ENCODE data around the gene BMPR1B.
A peak's percentile ranks its signal among the peaks of the same experiment; 100 is the strongest.
"Not testable (repeated sequence)": the region's sequence is repeated elsewhere in the genome, so short reads cannot be mapped to it uniquely, and the experiment has no call there.

The BMPR1B gene

DNA sequence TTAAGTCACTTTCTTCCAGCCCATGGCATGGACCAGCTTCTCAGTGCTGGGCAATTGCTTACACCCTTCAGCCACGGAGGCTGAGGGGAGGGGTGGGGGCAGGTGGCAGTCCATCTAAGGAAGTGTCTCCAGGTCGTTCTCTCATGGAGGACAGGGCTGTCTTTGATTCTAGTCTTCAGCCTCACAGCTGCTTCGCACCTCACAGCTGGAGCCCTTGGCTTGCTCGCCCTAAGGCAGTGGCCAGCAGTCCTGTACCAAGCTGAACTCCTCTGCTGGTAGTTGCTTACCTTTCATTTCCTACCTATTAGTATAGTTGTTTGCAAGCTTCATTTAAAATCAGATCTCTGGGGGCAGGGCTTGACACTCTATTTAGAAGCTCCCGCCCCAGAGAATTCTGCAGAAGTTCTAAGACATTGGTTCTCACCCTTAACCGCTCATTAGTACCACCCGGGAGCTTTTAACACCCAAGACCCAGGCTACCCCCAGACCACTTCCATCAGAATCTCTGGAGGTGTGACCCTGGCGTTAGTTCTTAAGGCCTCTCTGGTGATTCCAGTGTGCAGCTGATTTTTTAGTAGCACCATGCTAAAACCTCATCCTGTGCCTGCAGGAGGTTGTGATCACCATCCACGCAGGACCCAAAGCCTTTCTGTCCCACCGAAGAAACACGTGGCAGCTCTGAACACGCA, 404.2 kb downstream of the BMPR1B start:
- DNase-seq (ENCODE audit: low spot score), result no peak
- Histone ChIP-seq H3K4me3 (no peak overlapping the region), H3K27ac (no peak overlapping the region)
- TF ChIP-seq, protein P1, sequence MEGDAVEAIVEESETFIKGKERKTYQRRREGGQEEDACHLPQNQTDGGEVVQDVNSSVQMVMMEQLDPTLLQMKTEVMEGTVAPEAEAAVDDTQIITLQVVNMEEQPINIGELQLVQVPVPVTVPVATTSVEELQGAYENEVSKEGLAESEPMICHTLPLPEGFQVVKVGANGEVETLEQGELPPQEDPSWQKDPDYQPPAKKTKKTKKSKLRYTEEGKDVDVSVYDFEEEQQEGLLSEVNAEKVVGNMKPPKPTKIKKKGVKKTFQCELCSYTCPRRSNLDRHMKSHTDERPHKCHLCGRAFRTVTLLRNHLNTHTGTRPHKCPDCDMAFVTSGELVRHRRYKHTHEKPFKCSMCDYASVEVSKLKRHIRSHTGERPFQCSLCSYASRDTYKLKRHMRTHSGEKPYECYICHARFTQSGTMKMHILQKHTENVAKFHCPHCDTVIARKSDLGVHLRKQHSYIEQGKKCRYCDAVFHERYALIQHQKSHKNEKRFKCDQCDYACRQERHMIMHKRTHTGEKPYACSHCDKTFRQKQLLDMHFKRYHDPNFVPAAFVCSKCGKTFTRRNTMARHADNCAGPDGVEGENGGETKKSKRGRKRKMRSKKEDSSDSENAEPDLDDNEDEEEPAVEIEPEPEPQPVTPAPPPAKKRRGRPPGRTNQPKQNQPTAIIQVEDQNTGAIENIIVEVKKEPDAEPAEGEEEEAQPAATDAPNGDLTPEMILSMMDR (IDR thresholded peaks at IDR 0.05), result no peak

DNA sequence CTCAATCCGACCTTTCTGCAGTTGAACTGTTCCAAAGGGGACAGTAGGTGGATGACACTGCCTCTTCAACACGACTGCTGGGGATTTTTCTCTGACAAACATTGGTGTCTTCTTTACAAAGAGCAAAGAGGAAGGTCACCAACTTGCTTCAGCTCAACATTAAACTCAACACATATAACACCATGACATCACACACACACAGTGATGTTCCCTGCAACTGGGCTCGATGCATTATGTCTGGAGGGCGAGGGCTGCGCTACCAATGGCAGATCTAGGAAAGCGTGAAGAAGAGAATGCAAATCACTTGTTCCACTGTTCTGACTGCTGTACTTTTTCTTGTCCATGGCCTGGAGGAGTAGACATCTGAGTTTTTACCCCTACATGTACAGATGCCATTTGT, 405.1 kb downstream of the BMPR1B start:
- no peak overlapping the region for H3K27ac ChIP-seq
- TF ChIP-seq, protein P1 (IDR thresholded peaks at IDR 0.05), result no peak
- no peak for DNase-seq (ENCODE audit: low spot score)

DNA sequence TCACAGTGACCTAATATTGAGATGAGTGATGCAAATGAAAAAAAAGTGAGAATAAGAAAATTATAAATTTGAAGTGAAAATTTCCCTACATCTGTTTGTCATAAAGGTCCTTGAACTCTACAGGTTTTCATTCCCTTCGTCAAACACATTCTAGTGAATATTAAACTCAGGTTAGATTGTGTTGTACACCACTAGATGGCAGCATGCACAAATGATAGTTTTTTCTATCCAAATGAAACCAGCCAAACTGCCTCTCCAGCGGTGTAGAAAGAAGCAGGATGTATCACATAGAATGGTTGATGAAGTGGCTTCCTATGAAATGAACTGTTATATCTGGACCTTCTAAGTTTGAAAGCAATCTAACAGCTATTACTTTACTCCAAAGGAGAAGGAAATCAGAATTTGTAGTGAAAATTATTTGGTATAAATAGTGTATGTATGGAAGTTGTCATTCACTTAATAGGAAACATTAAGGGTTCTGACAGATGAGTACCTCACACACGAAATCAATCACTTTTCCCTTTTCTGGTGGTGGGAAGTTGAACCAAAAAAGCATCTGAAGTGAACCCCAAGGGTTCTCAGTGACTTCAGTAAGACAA, 408.3 kb downstream of the BMPR1B start:
- Histone ChIP-seq H3K27ac (no peak overlapping the region), H3K4me3 (no peak overlapping the region)
- TF ChIP-seq, protein P1 (IDR thresholded peaks at IDR 0.05), result peak; percentile 47
- no peak for DNase-seq (ENCODE audit: low spot score)

More for the DNA sequence above, 405.1 kb downstream of the BMPR1B start:
- H3K4me3 ChIP-seq, result no peak overlapping the region

DNA sequence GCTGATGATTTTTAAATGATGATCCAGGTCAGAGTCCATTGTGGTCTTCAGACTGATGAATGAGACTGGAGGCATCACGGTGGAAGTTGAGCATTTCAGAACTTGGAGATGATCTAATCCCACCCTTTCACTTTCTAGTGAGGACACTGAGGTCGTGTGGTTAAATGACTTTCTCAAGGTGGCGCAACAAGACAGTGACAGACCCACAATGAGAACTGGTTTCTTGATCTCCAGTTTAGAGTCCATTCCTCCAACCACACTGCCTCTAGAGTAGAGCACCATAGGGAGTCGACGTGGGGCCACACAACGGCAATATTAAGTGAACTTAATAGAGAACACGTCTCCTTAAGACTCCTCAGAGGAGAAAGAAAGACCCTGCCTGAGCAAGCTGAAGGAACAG, 410.1 kb downstream of the BMPR1B start:
- no peak for DNase-seq (ENCODE audit: low spot score)
- H3K4me3 ChIP-seq, result no peak overlapping the region
- TF ChIP-seq, protein P1 (IDR thresholded peaks at IDR 0.05), result no peak
- no peak overlapping the region for H3K27ac ChIP-seq

DNA sequence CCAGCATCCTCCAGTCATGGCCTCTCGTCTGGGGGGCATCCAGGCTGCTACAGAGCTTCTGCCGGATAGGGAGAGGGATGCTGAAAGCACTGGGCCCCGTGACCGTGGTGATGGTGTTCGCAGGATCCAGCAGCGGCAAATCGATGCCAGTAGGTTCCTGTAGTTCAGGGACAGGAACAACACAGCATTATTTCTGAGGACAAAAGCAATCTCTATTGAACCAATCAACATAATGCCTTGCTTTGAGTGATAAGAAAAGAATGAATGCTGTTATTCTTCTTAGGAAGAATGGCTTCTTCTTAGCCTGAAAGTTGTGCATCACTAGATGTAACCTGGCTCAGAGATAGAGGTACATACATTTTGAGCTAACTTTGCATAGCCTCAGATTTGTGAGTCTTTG, 412.4 kb downstream of the BMPR1B start:
- Histone ChIP-seq H3K27ac (no peak overlapping the region), H3K4me3 (no peak overlapping the region)
- TF ChIP-seq, protein P1 (IDR thresholded peaks at IDR 0.05), result no peak
- DNase-seq (ENCODE audit: low spot score), result no peak

DNA sequence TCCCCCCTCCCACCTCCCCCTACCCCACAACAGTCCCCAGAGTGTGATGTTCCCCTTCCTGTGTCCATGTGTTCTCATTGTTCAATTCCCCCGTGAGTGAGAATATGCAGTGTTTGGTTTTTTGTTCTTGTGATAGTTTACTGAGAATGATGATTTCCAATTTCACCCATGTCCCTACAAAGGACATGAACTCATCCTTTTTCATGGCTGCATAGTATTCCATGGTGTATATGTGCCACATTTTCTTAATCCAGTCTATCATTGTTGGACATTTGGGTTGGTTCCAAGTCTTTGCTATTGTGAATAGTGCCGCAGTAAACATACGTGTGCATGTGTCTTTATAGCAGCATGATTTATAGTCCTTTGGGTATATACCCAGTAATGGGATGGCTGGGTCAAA, 413.6 kb downstream of the BMPR1B start:
- not testable (repeated sequence) for DNase-seq (ENCODE audit: low spot score); H3K27ac ChIP-seq; H3K4me3 ChIP-seq

DNA sequence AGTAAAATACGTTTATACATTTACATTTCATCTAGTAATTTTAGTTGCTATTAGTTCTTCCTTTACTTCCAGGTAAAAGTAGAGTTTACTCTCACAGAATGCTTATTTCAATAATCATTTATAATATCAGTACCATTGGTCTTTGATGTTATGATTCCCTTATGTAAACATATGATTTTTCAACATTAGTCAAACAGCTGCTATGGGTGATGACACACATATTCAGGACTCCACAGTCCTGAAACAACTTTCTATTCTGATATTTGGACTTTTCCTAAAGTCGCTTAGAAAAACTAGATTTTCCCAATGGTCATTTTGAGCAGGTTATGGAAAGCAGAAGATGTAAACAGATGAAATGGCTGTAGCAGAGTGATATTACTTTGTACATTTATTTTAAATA, 421.2 kb downstream of the BMPR1B start:
- Histone ChIP-seq H3K4me3 (no peak overlapping the region), H3K27ac (no peak overlapping the region)
- no peak for DNase-seq (ENCODE audit: low spot score)
- TF ChIP-seq, protein P1 (IDR thresholded peaks at IDR 0.05), result no peak

Measured in coronary artery (tissue), 2 donors.